ENCODE measurements around the gene C22orf42.

C22orf42 gene

DNA sequence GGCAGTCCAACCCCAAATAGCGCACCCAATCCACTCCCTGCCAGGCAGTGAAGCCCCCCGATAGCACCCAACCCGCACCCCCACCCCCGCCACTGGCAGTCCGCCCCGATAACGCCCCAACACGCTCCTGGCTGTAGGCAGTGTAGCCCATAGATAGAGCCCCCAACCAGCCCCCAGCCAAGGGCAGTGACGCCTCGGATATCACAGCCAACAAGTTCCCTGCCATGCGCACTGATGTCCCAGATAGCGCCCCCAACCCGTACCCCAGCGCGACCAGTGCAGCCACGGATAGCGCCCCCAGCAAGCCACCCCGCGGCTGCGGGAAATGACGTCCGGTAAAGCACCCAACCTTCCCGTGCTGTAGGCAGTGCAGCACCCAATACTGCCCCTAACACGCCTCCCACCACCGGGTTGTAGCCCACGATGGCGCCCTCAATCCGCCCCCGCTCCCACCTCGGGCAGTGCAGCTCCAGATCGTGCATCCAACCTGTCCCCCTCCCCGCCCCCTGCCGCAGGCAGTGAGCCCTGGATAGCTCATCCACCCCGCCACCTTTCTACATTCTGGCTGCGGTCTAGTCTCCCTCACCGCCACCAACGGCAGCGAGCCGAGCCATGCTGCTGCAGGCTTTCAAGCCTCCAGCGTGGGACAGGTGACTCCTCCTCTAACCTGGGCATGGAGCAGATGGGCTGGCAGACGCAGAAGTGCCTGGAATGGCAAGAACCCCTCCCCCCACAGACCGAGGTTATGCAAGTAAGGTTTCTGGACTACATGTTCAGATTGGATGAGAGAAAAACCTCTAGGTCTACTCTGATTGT, 45.1 kb upstream of the C22orf42 start:
- no peaks in the 10 kb centered on the region for H3K9me3 ChIP-seq (ENCODE audit: insufficient read depth, low read length)
- no peak overlapping the region for H3K9ac ChIP-seq (ENCODE audit: low read length)
- no peaks in the 10 kb centered on the region for H3K4me1 ChIP-seq (ENCODE audit: low read length)
- peak overlapping the region; percentile 56; the same call in 1 of the 2 replicates for H2AFZ ChIP-seq (ENCODE audit: low read depth, low read length)
- no peaks in the 10 kb centered on the region for H4K20me1 ChIP-seq (ENCODE audit: insufficient read depth, low read length)
- no peaks in the 10 kb centered on the region for H3K36me3 ChIP-seq (replicated peaks; ENCODE audit: low read depth, low read length)
- TF ChIP-seq EZH2phosphoT487 (IDR thresholded peaks at IDR 0.05; ENCODE audit: low read depth) = no peak
- TF ChIP-seq, protein P1, sequence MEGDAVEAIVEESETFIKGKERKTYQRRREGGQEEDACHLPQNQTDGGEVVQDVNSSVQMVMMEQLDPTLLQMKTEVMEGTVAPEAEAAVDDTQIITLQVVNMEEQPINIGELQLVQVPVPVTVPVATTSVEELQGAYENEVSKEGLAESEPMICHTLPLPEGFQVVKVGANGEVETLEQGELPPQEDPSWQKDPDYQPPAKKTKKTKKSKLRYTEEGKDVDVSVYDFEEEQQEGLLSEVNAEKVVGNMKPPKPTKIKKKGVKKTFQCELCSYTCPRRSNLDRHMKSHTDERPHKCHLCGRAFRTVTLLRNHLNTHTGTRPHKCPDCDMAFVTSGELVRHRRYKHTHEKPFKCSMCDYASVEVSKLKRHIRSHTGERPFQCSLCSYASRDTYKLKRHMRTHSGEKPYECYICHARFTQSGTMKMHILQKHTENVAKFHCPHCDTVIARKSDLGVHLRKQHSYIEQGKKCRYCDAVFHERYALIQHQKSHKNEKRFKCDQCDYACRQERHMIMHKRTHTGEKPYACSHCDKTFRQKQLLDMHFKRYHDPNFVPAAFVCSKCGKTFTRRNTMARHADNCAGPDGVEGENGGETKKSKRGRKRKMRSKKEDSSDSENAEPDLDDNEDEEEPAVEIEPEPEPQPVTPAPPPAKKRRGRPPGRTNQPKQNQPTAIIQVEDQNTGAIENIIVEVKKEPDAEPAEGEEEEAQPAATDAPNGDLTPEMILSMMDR (IDR thresholded peaks at IDR 0.05; ENCODE audit: low read depth, low read length) = no peak
- H3K4me2 ChIP-seq (ENCODE audit: low read length) = peak overlapping the region; percentile 51
- H3K27ac ChIP-seq (ENCODE audit: low read length) = no peak overlapping the region
- H3K27me3 ChIP-seq (ENCODE audit: low read depth, low read length) = no peaks in the 10 kb centered on the region
- peak overlapping the region; percentile 66 for H3K4me3 ChIP-seq (ENCODE audit: low read length)
- H3K79me2 ChIP-seq (ENCODE audit: low read length) = no peaks in the 10 kb centered on the region

DNA sequence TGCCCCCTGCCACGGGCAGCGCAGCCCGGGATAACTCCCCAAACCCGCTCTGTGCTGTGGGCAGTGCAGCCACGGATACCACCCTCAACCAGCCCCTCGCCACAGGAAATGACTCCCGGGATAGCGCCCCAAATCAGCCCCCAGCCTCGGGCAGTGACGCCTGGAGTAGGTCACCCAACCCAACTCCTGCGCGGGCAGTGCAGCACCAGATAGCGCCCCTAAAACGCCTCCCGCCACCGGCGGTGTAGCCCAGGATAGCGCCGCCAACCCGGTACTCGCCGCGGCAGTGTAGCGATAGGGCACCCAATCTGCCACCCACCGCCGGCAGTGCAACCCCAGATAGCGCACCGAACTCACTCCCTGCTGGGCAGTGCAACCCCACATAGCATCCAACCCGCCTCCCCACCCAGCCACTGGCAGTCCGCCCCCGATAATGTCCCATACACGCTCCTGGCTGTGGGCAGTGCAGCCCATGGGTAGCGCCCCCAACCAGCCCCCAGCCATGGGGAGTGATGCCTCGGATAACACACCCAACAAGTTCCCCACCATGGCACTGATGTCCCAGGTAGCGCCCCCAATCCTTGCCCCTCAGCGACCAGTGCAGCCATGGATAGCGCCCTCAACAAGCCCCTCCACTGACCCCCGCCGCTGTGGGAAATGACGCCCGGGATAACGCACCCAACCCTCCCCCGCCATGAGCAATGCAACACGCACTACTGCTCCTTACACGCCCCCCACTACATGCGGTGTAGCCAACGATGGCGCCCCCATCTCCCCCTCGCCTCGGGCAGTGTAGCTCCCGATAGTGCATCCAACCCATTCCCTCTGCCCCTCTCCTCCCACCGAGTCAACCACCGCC, 44.3 kb upstream of the C22orf42 start:
- H3K79me2 ChIP-seq (ENCODE audit: low read length) = no peaks in the 10 kb centered on the region
- no peak overlapping the region for H3K27ac ChIP-seq (ENCODE audit: low read length)
- H3K9me3 ChIP-seq (ENCODE audit: insufficient read depth, low read length) = no peaks in the 10 kb centered on the region
- no peaks in the 10 kb centered on the region for H4K20me1 ChIP-seq (ENCODE audit: insufficient read depth, low read length)
- no peak for TF ChIP-seq EZH2phosphoT487 (IDR thresholded peaks at IDR 0.05; ENCODE audit: low read depth)
- no peaks in the 10 kb centered on the region for H3K4me1 ChIP-seq (ENCODE audit: low read length)
- H2AFZ ChIP-seq (ENCODE audit: low read depth, low read length) = no peak overlapping the region
- no peak overlapping the region for H3K9ac ChIP-seq (ENCODE audit: low read length)
- H3K27me3 ChIP-seq (ENCODE audit: low read depth, low read length) = no peaks in the 10 kb centered on the region
- H3K36me3 ChIP-seq (replicated peaks; ENCODE audit: low read depth, low read length) = no peaks in the 10 kb centered on the region
- no peak overlapping the region for H3K4me2 ChIP-seq (ENCODE audit: low read length)
- H3K4me3 ChIP-seq (ENCODE audit: low read length) = no peak overlapping the region

DNA sequence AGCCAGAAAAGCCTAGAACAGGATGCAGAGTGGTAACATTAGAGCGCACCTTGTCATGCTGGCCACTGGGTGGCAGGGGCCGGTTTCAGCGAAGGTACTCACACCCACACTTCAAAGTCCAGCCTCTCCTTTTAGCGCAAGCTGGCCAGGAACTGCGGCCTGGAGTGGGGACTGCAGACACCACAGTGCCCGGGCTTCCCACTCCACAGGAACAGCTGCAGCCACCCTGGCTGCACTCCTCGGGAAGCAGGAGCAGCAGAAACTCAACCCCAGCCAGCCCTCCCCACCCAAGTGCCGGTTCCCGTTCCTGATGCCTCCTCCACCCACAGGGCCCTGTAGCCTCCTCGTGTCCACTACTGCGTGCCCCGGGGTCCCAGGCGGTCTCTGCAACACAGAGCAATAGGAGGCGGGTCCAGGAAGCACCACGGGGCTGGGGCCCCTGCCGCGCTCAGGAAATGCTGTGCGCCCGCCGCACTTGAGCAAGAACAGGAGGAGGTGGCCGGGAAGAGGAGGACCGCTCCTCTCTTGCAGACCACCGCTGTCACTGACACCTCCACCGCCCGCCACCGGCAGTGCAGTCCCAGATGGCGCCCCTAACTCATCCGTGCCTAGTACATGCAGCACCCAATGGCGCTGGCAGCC, 43.6 kb upstream of the C22orf42 start:
- Histone ChIP-seq H3K27ac (ENCODE audit: low read length) (no peak overlapping the region), H3K9ac (ENCODE audit: low read length) (no peak overlapping the region), H3K9me3 (ENCODE audit: insufficient read depth, low read length) (no peaks in the 10 kb centered on the region), H2AFZ (ENCODE audit: low read depth, low read length) (no peak overlapping the region), H4K20me1 (ENCODE audit: insufficient read depth, low read length) (no peaks in the 10 kb centered on the region), H3K4me3 (ENCODE audit: low read length) (0 out of 2 replicates have a peak overlapping the region, but pooled peaks have one; percentile 33), H3K27me3 (ENCODE audit: low read depth, low read length) (peaks cover 5% of the 10 kb centered on the region), H3K79me2 (ENCODE audit: low read length) (no peaks in the 10 kb centered on the region), H3K4me2 (ENCODE audit: low read length) (peak overlapping the region; percentile 46; the same call in 1 of the 2 replicates), H3K4me1 (ENCODE audit: low read length) (no peaks in the 10 kb centered on the region), H3K36me3 (replicated peaks; ENCODE audit: low read depth, low read length) (no peaks in the 10 kb centered on the region)
- TF ChIP-seq, protein P1 (IDR thresholded peaks at IDR 0.05; ENCODE audit: low read depth, low read length) = peak; percentile 58
- no peak for TF ChIP-seq EZH2phosphoT487 (IDR thresholded peaks at IDR 0.05; ENCODE audit: low read depth)

DNA sequence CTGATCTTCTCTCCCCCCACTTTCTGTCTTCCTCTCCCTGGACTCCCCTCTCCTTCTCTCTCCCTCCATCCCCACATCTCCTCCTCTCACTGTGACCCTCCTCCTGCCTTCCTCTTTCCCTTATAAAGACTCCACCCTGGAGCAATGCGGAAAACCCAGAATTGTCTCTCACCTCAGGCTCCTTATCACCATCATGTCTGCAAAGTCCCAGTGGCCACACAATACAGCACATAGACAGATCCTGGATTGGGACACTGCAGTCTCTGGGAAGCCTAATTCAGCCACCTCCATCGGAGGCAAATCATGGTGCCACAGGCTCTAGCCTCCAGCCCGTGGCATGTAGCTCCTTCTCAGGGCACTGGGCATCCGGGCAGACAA, 43.0 kb upstream of the C22orf42 start:
- Histone ChIP-seq H3K27ac (ENCODE audit: low read length) (no peak overlapping the region), H3K4me1 (ENCODE audit: low read length) (no peaks in the 10 kb centered on the region), H3K27me3 (ENCODE audit: low read depth, low read length) (peaks cover 6% of the 10 kb centered on the region), H2AFZ (ENCODE audit: low read depth, low read length) (no peak overlapping the region), H3K4me3 (ENCODE audit: low read length) (no peak overlapping the region), H4K20me1 (ENCODE audit: insufficient read depth, low read length) (no peaks in the 10 kb centered on the region), H3K4me2 (ENCODE audit: low read length) (no peak overlapping the region), H3K36me3 (replicated peaks; ENCODE audit: low read depth, low read length) (no peaks in the 10 kb centered on the region), H3K9ac (ENCODE audit: low read length) (no peak overlapping the region), H3K9me3 (ENCODE audit: insufficient read depth, low read length) (no peaks in the 10 kb centered on the region), H3K79me2 (ENCODE audit: low read length) (no peaks in the 10 kb centered on the region)
- TF ChIP-seq, protein P1 (IDR thresholded peaks at IDR 0.05; ENCODE audit: low read depth, low read length) = no peak
- no peak for TF ChIP-seq EZH2phosphoT487 (IDR thresholded peaks at IDR 0.05; ENCODE audit: low read depth)

Data from OCI-LY3 (cell line).